ENCODE measurements around the gene UPF2. TPM values are rescaled to one million over a fixed set of nuclear protein-coding genes. Genes with fewer than 3 reads are reported as not detected.

UPF2 gene
- total RNA-seq, 4 donors from 2014 or later = 22.8 to 36.3 (median 26.6) TPM

DNA sequence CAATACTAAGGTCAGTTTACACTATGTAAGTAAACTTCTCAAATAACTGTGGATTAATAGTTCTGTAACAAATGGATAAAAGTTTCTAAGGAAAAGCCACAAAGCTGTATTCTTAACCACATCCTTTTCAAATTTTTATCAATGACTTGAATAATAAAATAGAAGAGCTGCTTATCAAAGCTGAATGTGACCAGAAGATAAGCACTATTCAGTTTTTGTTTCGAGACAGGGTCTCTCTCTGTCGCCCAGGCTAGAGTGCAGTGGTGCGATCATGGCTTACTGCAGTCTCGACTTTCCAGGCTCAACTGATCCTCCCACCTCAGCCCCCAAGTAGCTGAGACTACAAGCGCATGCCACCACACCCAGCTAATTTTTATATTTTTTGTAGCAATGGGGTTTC, 17.0 kb downstream of the UPF2 start:
- WGBS, 2 donors = 94 to 97% methylated on average over 5 of the region's 5 CpGs

DNA sequence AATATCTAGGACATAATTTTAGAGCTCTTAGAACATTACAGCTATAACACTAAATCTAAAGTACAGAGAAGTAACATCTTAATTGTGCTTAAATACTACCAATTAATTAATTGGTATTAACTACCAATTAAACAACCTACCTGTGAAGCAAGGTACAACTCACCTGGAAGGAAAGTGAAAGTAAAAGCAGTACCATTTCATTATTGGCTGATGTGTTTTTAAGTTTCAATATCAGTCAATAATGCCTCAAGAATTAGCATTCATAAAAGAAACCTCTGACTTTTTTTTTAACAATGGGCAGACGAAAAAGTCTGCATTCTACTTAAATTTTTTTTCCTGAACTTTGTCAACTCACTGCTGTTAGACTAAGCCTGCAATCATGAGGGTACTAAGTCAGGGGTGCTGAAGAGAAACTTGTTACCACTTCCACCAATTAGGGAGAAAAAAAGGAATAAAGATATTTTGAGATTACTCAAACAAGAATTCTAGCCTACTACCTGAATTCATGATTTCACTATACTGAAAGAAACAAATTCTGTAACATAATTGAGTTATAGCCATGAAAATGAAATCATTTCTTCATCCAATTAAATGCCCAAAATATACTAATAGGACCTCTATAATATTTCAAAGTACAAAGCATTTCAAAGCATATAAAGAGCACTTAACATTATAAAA, 19.9 kb downstream of the UPF2 start:
- 57 to 64% methylated on average over 1 of the region's 1 CpG for WGBS, 2 donors

More for the DNA sequence above, 17.0 kb downstream of the UPF2 start:
- Histone ChIP-seq H3K36me3 (peaks cover 9 to 10% of the 10 kb centered on the region in 2 donors), H3K4me3 (replicated peaks in 1 of 3) (no peak overlapping the region), H3K4me1 (peaks cover 7 to 14% of the 10 kb centered on the region in 2 donors), H3K27ac (no peak overlapping the region), H3K9me3 (no peaks in the 10 kb centered on the region), H3K27me3 (no peaks in the 10 kb centered on the region)
- intact Hi-C loops (cut with DNase I) = no loop called here
- DNase-seq = no peak
- TF ChIP-seq, protein P1, sequence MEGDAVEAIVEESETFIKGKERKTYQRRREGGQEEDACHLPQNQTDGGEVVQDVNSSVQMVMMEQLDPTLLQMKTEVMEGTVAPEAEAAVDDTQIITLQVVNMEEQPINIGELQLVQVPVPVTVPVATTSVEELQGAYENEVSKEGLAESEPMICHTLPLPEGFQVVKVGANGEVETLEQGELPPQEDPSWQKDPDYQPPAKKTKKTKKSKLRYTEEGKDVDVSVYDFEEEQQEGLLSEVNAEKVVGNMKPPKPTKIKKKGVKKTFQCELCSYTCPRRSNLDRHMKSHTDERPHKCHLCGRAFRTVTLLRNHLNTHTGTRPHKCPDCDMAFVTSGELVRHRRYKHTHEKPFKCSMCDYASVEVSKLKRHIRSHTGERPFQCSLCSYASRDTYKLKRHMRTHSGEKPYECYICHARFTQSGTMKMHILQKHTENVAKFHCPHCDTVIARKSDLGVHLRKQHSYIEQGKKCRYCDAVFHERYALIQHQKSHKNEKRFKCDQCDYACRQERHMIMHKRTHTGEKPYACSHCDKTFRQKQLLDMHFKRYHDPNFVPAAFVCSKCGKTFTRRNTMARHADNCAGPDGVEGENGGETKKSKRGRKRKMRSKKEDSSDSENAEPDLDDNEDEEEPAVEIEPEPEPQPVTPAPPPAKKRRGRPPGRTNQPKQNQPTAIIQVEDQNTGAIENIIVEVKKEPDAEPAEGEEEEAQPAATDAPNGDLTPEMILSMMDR (IDR thresholded peaks at IDR 0.05) = no peak
- no peak for TF ChIP-seq POLR2A (IDR thresholded peaks at IDR 0.05)

GRCh38 chr10:12020574-12020973, 22.0 kb downstream of the UPF2 start:
- Histone ChIP-seq H3K36me3 (no peaks in the 10 kb centered on the region), H3K9me3 (no peaks in the 10 kb centered on the region), H3K27me3 (no peaks in the 10 kb centered on the region), H3K4me3 (replicated peaks in 1 of 3) (no peak overlapping the region), H3K27ac (no peak overlapping the region), H3K4me1 (peaks cover 22 to 24% of the 10 kb centered on the region in 2 donors)
- DNase-seq = no peak
- 95 to 98% methylated on average over 2 of the region's 2 CpGs for WGBS, 2 donors
- TF ChIP-seq, protein P1 (IDR thresholded peaks at IDR 0.05) = no peak
- no peak for TF ChIP-seq POLR2A (IDR thresholded peaks at IDR 0.05)
- intact Hi-C loops (cut with DNase I) = no loop called here

More for the DNA sequence above, 19.9 kb downstream of the UPF2 start:
- Histone ChIP-seq H3K9me3 (no peaks in the 10 kb centered on the region), H3K27me3 (no peaks in the 10 kb centered on the region), H3K4me1 (peaks cover 22 to 31% of the 10 kb centered on the region in 2 donors), H3K27ac (no peak overlapping the region), H3K36me3 (no peaks in the 10 kb centered on the region), H3K4me3 (replicated peaks in 1 of 3) (no peak overlapping the region)
- DNase-seq = no peak
- TF ChIP-seq, protein P1 (IDR thresholded peaks at IDR 0.05) = no peak
- no peak for TF ChIP-seq POLR2A (IDR thresholded peaks at IDR 0.05)
- intact Hi-C loops (cut with DNase I) = no loop called here

- DNase-seq = peak; percentile 15 to 53
- WGBS, 2 donors = 57 to 71% methylated on average over 9 of the region's 9 CpGs
- H3K4me3 ChIP-seq (replicated peaks in 1 of 3) = no peak overlapping the region
- H3K27ac ChIP-seq = peak overlapping the region; percentile 49 to 77 (median 63)
- no peaks in the 10 kb centered on the region for H3K9me3 ChIP-seq
- TF ChIP-seq, protein P1 (IDR thresholded peaks at IDR 0.05) = no peak
- no peak for TF ChIP-seq POLR2A (IDR thresholded peaks at IDR 0.05)
- no peaks in the 10 kb centered on the region for H3K36me3 ChIP-seq
- H3K4me1 ChIP-seq = peaks cover 22 to 23% of the 10 kb centered on the region in 2 donors
- intact Hi-C loops (cut with DNase I) = no loop called here
- no peaks in the 10 kb centered on the region for H3K27me3 ChIP-seq
Measured at GRCh38 chr10:12019283-12019971, 23.2 kb downstream of the UPF2 start.

All from thyroid gland (tissue), 4 donors.